GM19455 (cell line): ENCODE measurements around the gene RNF40.

Source experiments
- ATAC-seq: cut with Tn5 transposase; IDR thresholded peaks from one replicate; pipeline ENCODE4 v1.9.1; 2021; ENCODE audit not compliant: unreplicated experiment

The RNF40 gene

GRCh38 chr16:30761928-30762902 is at the start of gene RNF40, which contains the start of gene CFAP119:
TSS of gene RNF40 (plus strand) at chr16:30762322. CDS start at chr16:30762546, 224 bp downstream.
TSS of gene CFAP119 (minus strand) at chr16:30762062. CDS start at chr16:30761748, 314 bp downstream.
- peak; percentile 78 for ATAC-seq

- no peak for ATAC-seq
Measured at GRCh38 chr16:30715750-30716445, 46.2 kb upstream of the RNF40 start.

DNA sequence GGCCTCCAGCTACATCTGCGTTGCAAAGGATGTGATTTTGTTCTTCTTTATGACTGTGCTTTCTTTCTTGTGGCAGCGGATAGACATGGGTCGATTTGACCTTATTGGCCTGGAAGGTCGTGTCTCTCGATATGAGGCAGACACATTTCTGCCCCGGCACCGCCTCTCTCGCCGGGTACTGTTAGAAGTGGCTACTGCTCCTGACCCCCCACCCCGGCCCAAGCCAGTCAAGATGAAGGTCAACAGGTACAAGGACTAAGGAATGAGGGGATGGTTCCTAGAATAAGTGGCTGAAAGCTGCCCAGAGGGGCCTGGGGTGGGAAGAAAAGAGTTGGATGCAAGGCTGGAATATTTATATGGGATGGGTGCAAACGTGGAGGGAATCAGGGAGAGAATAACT is 42.0 kb upstream of the RNF40 start:
- no peak for ATAC-seq

DNA sequence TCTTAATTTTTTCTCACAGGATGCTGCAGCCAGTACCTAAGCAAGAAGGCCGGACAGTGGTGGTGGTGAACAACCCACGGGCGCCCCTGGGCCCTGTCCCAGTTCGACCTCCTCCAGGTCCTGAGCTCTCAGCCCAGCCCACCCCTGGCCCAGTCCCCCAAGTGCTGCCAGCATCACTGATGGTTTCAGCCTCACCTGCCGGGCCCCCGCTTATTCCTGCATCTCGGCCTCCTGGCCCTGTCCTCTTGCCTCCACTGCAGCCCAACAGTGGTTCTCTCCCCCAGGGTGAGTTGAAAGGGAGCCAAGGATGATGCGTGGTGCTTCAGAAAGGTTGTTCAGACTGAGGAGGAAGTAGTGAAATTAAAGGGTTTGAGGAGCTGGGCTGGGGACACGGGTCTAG is 41.4 kb upstream of the RNF40 start:
- no peak for ATAC-seq

DNA sequence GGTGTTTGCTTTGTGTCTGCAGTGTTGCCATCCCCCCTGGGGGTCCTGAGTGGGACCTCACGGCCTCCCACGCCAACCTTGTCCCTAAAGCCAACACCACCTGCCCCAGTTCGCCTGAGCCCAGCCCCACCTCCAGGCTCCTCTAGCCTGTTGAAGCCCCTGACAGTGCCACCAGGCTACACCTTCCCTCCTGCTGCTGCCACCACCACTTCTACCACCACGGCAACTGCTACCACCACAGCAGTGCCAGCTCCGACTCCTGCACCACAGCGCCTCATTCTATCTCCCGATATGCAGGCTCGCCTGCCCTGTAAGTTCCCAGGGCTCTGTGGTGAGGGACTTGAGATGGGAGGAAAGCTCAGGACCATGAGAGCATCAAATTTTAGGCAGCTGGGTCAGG is 41.0 kb upstream of the RNF40 start:
- ATAC-seq = no peak

DNA sequence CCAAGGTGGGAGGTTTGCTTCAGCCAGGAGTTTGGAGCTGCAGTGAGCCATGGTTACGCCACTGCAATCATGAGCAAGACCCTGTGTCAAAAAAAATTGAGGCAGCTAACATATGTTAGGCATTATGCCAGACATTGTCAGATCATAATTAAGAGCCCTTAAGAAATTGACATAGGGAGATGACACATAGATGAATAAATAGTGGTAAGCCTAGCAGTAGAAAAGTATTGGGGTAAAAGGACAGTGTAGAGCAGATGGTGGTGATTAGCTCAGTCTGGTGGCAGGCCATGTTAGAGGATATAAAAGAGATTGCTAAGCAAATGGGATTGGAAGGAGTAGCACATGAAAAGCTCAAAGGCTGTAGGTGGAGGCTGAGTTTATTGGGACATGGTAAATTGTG is 40.5 kb upstream of the RNF40 start:
- no peak for ATAC-seq

GRCh38 chr16:30722443-30722842 is 39.7 kb upstream of the RNF40 start:
- no peak for ATAC-seq

DNA sequence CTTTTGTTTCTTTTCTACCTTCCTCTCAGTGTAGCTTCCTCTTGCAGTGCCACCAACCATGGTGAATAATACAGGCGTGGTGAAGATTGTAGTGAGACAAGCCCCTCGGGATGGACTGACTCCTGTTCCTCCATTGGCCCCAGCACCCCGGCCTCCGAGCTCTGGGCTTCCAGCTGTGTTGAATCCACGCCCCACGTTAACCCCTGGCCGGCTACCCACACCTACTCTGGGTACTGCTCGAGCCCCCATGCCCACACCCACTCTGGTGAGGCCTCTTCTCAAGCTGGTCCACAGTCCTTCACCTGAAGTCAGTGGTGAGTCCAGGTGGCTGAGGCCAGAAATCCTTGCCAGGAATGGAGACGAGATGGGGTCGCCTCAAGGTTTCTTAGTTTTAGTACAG is 39.2 kb upstream of the RNF40 start:
- ATAC-seq = no peak

GRCh38 chr16:30723725-30724355 is 38.3 kb upstream of the RNF40 start:
- no peak for ATAC-seq

DNA sequence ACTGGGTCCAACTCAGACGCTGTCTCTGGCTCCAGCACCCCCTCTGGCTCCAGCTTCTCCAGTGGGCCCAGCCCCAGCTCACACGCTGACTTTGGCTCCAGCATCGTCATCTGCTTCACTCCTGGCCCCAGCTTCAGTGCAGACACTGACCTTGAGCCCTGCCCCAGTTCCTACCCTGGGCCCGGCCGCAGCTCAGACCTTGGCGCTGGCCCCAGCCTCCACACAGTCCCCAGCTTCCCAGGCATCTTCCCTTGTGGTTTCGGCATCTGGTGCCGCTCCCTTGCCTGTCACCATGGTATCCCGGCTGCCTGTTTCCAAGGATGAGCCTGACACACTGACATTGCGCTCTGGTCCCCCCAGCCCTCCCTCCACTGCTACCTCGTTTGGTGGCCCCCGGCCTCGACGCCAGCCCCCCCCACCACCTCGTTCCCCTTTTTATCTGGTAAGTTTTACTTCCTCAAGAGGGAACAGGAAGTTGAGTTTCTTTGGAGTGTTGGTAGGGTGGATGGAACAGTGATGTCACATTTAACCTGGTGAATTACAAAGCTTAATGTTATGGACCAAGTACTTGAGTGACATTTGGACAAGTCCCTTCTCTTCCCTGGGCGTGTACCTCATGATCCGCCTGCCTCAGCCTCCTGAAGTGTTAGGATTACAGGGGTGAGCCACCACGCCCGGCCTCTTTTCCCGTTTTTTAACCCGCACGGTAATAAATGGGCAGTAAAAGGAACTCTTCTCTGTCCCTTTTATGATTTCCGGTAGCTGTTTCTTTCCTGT is 37.3 kb upstream of the RNF40 start:
- ATAC-seq = no peak

DNA sequence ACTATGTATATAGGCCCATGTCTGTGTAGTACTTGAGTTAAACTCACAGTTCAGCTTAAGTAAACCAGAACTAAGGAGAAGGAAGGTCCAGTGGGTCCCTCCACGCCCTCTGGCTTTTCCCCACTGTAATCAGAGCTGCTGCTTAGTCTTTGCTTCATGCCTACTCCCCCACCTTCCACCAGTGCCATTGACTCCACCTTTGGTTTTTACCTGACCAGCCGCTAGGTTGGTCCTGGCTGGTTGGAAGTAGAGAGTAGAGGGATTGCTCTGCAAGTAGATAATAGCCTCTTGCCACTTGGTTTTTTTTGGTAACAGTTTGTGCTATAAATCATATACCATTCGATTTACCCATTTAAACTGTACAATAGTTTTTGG is 36.7 kb upstream of the RNF40 start:
- ATAC-seq = no peak

DNA sequence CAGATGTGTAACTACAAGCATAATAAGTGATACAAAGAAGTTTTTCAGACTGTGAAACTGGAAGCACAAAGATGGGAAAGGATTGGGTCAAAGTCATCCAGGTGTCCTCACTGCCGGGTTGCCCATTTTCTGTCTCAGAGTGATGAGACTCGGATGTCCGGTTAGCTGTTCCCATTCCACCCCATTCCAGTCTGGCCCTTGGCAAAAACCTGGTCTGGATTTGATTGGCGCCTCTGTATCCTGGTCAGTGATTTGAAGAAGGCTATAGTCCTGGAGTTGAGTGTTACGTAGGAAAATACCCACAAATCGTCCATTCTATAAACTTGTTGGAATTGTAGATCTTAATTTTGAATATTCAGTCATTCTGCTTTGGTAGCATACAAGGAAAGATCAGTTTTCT is 33.8 kb upstream of the RNF40 start:
- no peak for ATAC-seq

DNA sequence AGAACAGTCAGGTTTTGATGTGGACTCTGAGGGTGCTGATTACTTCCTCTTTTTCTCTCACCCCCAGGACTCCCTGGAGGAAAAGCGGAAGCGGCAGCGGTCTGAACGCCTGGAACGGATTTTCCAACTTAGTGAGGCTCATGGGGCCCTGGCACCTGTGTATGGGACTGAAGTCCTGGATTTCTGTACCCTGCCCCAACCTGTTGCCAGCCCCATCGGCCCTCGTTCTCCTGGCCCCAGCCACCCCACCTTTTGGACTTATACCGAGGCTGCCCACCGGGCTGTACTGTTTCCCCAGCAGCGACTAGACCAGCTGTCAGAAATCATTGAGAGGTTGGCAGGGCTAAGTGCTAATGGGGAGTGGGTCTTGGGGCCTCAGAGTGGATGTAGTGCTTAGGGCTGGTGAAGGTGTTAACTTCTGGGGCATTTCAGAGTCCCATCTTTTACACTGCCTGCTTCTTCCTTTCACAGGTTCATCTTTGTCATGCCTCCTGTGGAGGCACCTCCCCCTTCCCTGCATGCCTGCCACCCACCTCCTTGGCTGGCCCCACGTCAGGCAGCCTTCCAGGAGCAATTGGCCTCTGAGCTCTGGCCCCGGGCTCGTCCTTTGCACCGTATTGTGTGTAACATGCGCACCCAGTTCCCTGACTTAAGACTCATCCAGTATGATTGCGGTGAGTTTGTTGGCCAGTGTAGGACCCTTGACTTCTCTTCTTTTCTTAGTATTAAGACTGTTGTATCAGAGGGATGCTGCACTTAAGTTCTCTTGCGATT is 33.0 kb upstream of the RNF40 start:
- no peak for ATAC-seq

DNA sequence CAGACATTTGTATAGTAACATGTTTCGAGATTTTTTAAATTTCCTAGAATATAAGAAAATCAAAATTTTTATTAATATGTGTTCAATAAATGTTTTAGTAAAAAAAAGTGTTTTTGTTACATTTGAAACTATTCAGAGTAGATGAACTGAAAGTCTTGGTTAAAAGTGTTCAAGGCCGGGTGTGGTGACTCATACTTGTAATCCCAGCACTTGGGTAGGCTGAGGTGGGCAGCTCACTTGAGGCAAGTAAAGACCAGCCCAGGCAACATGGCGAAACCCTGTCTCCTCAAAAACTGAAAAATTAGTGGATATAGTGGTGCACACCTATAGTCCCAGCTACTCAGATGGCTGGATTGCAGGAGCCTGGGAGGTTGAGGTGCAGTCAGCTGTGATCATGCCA is 30.7 kb upstream of the RNF40 start:
- ATAC-seq = no peak

DNA sequence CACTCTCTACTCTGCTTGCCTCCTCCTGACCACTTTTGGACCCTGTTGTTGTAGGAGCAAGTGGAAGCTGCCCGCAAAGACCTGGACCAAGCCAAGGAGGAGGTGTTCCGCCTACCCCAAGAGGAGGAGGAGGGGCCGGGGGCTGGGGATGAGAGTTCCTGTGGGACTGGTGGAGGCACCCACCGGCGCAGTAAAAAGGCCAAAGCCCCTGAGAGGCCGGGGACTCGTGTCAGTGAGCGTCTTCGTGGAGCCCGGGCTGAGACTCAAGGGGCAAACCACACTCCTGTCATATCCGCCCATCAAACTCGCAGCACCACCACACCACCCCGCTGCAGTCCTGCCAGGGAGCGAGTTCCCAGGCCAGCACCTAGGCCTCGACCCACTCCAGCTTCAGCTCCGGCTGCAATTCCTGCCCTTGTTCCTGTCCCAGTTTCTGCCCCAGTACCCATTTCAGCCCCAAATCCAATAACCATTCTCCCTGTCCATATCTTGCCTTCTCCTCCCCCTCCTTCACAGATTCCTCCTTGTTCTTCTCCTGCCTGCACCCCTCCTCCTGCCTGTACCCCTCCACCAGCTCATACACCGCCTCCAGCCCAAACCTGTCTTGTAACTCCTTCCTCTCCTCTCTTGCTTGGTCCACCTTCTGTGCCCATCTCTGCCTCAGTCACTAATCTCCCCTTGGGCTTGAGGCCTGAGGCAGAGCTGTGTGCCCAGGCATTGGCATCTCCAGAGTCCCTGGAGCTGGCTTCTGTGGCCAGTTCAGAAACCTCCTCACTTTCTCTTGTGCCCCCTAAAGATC is 24.9 kb upstream of the RNF40 start:
- no peak for ATAC-seq

GRCh38 chr16:30737794-30738648 is 24.1 kb upstream of the RNF40 start:
- ATAC-seq = no peak

- ATAC-seq = no peak
Measured at GRCh38 chr16:30738984-30739951, 22.9 kb upstream of the RNF40 start.
